Endothelial cell (in vitro differentiated cells): ENCODE results near the gene HYDIN. TPM values are rescaled to one million over a fixed set of nuclear protein-coding genes. Genes with fewer than 3 reads are reported as not detected.
A peak's percentile ranks its signal among the peaks of the same experiment; 100 is the strongest.

Experiments used
- DNase-seq: peaks from one replicate; pipeline ENCODE4 v3.0.0; 2021; ENCODE audit warnings: low spot score
- H3K27ac Mint-ChIP-seq: one replicate; pipeline ENCODE4 v1.8.0; 2021; ENCODE audit warnings: mixed read lengths, inconsistent platforms; ENCODE audit not compliant: unreplicated experiment
- H3K27me3 Mint-ChIP-seq: one replicate; pipeline ENCODE4 v1.8.0; 2021; ENCODE audit warnings: mild to moderate bottlenecking, moderate library complexity, mixed read lengths, inconsistent platforms; ENCODE audit not compliant: unreplicated experiment
- H3K36me3 Mint-ChIP-seq: one replicate; pipeline ENCODE4 v1.8.0; 2021; ENCODE audit warnings: mild to moderate bottlenecking, low read depth, mixed read lengths, inconsistent platforms; ENCODE audit not compliant: unreplicated experiment
- H3K4me1 Mint-ChIP-seq: one replicate; pipeline ENCODE4 v1.8.0; 2021; ENCODE audit warnings: mild to moderate bottlenecking, mixed read lengths, inconsistent platforms; ENCODE audit not compliant: unreplicated experiment
- H3K4me3 Mint-ChIP-seq: one replicate; pipeline ENCODE4 v1.8.0; 2021; ENCODE audit warnings: mild to moderate bottlenecking, mixed read lengths, inconsistent platforms; ENCODE audit not compliant: unreplicated experiment
- H3K9me3 Mint-ChIP-seq: one replicate; pipeline ENCODE4 v1.8.0; 2021; ENCODE audit warnings: mixed read lengths, inconsistent platforms; ENCODE audit not compliant: unreplicated experiment
- total RNA-seq: library from RNA; stranded (reverse); fragmentation: NEBNext Ultra II Directional; extraction: Animal tissue kit (Norgen Biotek cat#: 25700); gene quantifications from one replicate; pipeline ENCODE4 v1.2.1, GENCODE V29; 2021; ENCODE audit not compliant: unreplicated experiment
- TF ChIP-seq, protein P1 (sequence below): fragments of 200-600 bp; sonication (generic); IDR thresholded peaks from one replicate; pipeline ENCODE4 v1.5.0; 2021; ENCODE audit warnings: antibody characterized with exemption; ENCODE audit not compliant: unreplicated experiment

HYDIN gene
- total RNA-seq, 1 donor from 2014 or later, result 2.5 TPM

GRCh38 chr16:71246309-71246708 is 15.8 kb upstream of the HYDIN start:
- H3K27me3 Mint-ChIP-seq, result peaks cover 6% of the 10 kb centered on the region

DNA sequence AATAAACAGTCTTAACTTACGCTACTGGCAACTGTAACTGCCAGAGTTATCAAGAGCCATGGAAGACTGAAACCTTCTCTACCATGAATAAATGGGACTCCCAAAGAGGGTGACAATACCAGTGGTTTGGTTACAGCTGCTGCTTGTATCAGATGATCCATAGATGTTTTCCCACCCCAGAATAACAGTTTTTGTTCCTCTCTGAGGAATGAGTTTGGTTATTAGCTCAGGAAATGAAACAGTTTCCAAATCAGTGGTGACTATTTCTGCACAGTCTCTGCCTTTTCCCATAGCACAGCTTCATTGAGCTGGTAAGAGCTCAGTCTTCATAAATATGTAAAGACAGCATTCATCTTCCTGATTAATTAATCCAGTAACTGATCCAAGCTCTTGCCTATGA is 14.0 kb upstream of the HYDIN start:
- H3K4me3 Mint-ChIP-seq, result no peak overlapping the region
- no peak overlapping the region for H3K27ac Mint-ChIP-seq
- TF ChIP-seq, protein P1, sequence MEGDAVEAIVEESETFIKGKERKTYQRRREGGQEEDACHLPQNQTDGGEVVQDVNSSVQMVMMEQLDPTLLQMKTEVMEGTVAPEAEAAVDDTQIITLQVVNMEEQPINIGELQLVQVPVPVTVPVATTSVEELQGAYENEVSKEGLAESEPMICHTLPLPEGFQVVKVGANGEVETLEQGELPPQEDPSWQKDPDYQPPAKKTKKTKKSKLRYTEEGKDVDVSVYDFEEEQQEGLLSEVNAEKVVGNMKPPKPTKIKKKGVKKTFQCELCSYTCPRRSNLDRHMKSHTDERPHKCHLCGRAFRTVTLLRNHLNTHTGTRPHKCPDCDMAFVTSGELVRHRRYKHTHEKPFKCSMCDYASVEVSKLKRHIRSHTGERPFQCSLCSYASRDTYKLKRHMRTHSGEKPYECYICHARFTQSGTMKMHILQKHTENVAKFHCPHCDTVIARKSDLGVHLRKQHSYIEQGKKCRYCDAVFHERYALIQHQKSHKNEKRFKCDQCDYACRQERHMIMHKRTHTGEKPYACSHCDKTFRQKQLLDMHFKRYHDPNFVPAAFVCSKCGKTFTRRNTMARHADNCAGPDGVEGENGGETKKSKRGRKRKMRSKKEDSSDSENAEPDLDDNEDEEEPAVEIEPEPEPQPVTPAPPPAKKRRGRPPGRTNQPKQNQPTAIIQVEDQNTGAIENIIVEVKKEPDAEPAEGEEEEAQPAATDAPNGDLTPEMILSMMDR, result no peak
- DNase-seq, result no peak
- peaks cover 4% of the 10 kb centered on the region for H3K36me3 Mint-ChIP-seq
- peaks cover 6% of the 10 kb centered on the region for H3K27me3 Mint-ChIP-seq
- no peaks in the 10 kb centered on the region for H3K9me3 Mint-ChIP-seq
- H3K4me1 Mint-ChIP-seq, result peaks cover 4% of the 10 kb centered on the region

More at GRCh38 chr16:71246309-71246708, 15.8 kb upstream of the HYDIN start:
- Mint-ChIP-seq H3K9me3 (no peaks in the 10 kb centered on the region), H3K4me3 (no peak overlapping the region), H3K4me1 (peaks cover 4% of the 10 kb centered on the region), H3K27ac (no peak overlapping the region), H3K36me3 (peaks cover 4% of the 10 kb centered on the region)
- no peak for DNase-seq
- TF ChIP-seq, protein P1, result no peak

DNA sequence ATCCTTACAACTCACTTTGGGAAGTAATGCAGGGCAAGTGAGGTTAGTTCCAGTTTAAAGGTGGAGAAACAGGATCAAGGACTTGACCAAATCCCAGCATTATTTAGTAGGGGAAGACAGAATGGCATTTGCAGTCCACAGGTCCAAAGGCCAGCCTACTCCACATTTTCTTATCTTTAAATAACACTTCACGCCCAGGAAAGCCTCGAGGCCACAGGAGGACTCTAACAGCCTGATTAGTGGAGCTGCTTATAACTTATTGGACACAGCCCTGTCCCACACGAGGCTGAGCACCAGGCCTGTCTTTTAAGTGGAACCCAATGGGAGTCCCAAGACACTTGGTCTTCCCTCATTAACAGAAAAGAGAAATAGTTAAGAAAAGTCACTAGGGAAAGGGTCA is 12.1 kb upstream of the HYDIN start:
- Mint-ChIP-seq H3K36me3 (peaks cover 2% of the 10 kb centered on the region), H3K4me1 (no peaks in the 10 kb centered on the region), H3K9me3 (no peaks in the 10 kb centered on the region), H3K27ac (no peak overlapping the region), H3K4me3 (no peak overlapping the region), H3K27me3 (peaks cover 4% of the 10 kb centered on the region)
- TF ChIP-seq, protein P1, result no peak
- no peak for DNase-seq

DNA sequence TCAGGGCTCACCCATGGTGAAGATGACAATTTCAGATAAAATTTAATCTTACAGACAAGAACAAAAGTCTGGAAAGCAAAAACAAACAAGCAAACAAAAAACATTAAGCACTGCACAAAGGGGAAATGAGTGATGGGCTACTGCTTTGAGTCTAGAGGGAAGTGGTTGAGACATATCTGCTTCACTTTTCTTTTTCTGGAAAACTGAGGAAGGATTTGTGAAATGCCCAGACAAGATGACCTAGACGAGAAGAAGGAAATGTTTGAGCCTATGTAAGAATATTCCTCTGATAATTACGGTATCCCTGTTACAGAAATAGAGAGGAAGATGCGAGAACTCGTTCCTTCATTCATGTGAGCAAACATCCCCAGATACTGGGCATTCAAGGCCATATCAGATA is 11.5 kb upstream of the HYDIN start:
- Mint-ChIP-seq H3K4me1 (no peaks in the 10 kb centered on the region), H3K27me3 (peaks cover 4% of the 10 kb centered on the region), H3K9me3 (peaks cover under 1% of the 10 kb centered on the region), H3K4me3 (no peak overlapping the region), H3K27ac (peak overlapping the region; percentile 13), H3K36me3 (no peaks in the 10 kb centered on the region)
- no peak for DNase-seq
- TF ChIP-seq, protein P1, result no peak

DNA sequence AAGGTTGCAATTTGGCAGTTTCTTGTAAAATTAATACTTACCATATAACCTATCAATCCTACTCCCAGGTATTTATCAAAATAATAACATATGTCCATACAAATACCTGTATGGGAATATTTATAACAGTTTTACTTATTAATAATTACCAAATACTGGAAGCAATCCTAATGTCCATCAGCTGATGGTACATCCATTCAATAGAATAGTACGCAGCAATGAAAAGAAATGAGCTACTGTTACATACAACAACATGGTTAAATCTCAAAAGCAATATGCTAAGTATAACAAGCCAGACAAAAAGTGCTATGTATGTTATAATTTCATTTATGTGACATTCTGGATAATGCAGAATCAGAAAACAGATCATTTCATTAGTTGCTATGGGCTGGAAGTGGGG is 1.2 kb downstream of the HYDIN start:
- peaks cover 5% of the 10 kb centered on the region for H3K27me3 Mint-ChIP-seq
- peaks cover 25% of the 10 kb centered on the region for H3K9me3 Mint-ChIP-seq
- no peak for DNase-seq
- no peak overlapping the region for H3K27ac Mint-ChIP-seq
- peak overlapping the region; percentile 94 for H3K4me3 Mint-ChIP-seq
- peaks cover 23% of the 10 kb centered on the region for H3K36me3 Mint-ChIP-seq
- TF ChIP-seq, protein P1, result no peak
- H3K4me1 Mint-ChIP-seq, result peaks cover 2% of the 10 kb centered on the region
